Measurements from ENCODE around the gene PRSS38.

The PRSS38 gene

DNA sequence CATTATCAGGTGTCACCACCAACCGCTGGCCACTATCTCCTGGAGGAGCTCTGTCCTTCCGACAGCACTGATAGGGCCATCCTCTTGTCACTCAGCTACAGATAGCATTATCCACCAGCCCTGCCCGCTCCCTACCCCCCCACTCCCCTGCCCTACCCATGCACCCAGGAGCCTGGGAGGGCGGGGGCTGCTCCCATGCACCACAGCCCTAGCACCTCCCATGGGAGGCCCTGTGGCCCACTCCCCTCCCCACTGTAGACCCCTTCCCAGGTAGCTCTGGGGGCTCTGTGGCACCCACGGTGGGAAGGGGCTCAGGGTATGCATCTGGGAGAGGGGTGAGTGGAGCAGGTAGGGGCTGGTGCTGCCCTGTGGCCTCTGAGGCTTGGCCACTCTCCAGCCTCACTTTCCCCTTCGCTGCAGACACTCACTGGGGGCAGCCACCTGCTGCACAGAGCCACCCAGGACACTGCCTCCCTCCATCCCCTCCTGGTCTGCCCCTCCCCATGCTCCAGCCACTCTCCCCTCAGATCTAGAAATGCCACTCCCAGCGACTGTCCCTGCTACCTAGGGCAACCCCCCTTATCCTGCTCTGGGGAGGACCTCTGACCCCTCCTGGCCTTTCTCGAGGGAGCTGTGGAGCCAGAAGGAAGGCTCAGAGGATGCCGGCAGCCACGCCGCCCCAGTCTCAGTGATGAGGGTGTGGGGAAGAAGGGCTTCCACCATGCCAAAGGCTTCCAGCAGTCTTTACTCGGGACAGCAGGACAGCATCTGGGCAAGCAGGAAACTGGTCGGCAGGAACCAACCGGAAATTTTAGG, 73.8 kb downstream of the PRSS38 start:
- no peak for DNase-seq (ENCODE audit: low read depth)
- no peak for TF ChIP-seq CTCF (IDR thresholded peaks at IDR 0.05; ENCODE audit: insufficient read depth, low read depth, low read length, missing control alignments)
- H3K4me3 ChIP-seq (ENCODE audit: low read depth, low read length): no peak overlapping the region

DNA sequence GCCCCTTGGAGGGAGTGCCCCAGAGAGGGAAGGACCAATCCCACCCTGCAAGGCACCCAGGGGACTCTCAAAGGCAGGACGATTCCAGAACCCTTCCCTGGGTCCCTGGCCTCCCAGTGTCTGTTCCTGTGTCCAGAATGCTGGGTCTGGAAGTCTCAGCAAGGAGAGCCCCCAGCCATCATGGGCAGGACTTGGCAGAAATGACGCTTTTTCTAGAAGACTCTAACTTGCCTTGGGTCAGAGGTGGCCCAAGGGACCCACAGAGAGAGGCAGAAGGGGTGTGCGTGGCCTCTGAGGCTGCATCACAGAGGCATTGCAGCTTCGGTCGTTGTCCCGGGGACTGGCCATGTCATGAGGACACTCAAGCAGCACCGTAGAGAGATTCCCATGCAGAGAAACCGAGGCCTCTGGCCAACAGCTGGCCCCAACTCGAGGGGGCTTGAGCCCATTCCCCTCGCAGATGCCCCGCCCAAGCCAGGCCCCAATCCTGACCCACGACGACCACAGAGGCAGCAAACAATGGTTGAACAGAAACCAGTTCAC, 74.5 kb downstream of the PRSS38 start:
- TF ChIP-seq CTCF (IDR thresholded peaks at IDR 0.05; ENCODE audit: insufficient read depth, low read depth, low read length, missing control alignments): no peak
- H3K4me3 ChIP-seq (ENCODE audit: low read depth, low read length): no peak overlapping the region
- DNase-seq (ENCODE audit: low read depth): no peak

DNA sequence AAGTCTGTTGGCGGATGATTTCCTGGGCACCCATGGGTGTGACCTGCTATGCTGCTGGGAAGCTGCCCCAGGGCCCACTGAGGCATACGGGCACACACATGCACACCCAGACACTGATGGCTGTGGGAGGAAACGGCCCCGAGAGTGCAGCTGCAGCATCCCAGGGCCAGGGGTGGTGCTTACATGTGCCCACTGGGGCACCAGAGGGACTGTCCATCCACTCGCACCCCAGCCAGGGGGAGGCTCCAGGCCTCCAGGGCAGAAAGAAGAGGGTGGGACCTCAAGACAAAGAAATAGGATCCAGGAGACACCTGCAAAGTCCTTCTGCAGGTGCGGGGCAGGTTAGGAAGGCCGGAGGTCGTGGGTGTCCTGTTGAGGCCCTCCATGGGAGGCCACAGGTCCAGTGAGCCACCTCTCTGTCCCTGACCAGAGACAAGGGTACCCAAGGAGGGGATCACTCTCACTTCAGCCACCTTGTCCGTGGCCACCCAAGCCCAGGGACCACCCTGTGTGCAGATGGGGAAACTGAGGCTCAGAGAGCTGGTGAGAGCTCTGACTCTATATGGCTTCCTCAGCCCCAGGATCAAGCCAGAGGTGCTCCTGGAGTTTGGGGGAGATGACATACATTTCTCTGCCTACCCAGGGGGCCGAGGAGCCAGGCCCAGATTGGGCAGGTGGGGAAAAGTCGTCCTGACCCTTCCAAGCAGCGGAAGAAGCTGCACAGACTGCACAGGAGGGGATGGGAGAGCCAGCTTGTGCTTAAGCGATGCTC, 75.2 kb downstream of the PRSS38 start:
- no peak for DNase-seq (ENCODE audit: low read depth)
- no peak overlapping the region for H3K4me3 ChIP-seq (ENCODE audit: low read depth, low read length)
- no peak for TF ChIP-seq CTCF (IDR thresholded peaks at IDR 0.05; ENCODE audit: insufficient read depth, low read depth, low read length, missing control alignments)

DNA sequence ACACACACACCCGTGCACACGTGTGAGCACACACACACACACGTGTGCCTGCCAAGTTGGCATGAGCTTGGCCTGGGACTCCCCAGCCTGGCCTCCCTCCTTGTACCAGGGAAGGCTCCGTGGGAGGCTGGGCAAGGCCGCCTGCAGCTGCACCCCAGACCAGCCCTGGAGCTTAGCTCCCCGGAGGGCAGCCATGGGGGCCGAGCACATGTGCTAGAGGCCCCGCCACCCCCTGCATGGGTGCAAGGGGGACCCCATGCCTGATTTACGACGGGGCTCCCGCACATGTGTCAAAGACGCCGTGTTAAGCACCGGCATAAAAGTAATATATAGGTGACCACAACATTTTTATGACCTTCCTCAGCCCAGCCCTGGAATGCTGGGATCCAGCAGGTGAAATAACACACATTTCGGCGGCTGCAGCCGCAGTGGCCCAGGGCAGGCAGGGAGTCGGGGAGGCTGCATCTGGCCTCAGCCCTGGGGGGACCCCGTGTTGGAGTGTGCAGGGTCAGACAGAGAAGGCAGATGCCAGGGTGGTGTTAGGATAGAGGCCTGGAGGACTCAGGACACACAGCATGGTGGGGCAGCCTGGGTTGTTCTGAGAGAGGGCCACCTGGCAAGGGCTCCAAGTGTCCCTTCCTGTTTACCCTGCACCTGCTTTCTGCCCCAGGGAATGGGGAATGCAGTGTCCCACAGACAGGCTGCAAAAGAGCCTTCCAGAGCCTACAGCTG, 75.9 kb downstream of the PRSS38 start:
- TF ChIP-seq CTCF (IDR thresholded peaks at IDR 0.05; ENCODE audit: insufficient read depth, low read depth, low read length, missing control alignments): no peak
- no peak overlapping the region for H3K4me3 ChIP-seq (ENCODE audit: low read depth, low read length)
- DNase-seq (ENCODE audit: low read depth): no peak

DNA sequence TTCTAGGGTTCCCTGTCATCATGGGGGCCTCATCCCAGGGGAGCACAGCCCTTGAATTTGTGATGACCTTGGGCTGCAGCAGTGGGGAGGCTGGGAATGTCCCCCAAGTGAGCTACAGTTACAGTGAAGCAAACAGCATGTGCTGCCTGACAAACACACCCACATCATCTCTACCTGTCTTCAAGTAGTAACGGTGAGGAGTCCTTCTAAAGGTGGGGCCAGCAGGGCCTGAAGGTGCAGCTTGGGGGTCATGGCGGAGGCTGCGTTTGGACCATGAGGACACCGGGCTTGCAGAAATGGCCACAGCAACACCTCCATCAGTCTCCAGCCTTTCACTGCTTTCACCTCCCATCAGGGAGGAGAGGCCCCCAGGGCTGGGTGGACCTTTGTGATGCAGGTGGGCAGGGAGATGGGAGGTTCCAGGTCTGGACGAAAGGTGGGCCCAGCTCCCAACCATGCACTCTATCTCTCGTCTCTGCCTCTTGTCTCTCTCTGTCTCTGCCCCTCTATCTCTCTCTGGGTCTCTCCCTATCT, 76.5 kb downstream of the PRSS38 start:
- no peak for DNase-seq (ENCODE audit: low read depth)
- TF ChIP-seq CTCF (IDR thresholded peaks at IDR 0.05; ENCODE audit: insufficient read depth, low read depth, low read length, missing control alignments): no peak
- H3K4me3 ChIP-seq (ENCODE audit: low read depth, low read length): no peak overlapping the region

DNA sequence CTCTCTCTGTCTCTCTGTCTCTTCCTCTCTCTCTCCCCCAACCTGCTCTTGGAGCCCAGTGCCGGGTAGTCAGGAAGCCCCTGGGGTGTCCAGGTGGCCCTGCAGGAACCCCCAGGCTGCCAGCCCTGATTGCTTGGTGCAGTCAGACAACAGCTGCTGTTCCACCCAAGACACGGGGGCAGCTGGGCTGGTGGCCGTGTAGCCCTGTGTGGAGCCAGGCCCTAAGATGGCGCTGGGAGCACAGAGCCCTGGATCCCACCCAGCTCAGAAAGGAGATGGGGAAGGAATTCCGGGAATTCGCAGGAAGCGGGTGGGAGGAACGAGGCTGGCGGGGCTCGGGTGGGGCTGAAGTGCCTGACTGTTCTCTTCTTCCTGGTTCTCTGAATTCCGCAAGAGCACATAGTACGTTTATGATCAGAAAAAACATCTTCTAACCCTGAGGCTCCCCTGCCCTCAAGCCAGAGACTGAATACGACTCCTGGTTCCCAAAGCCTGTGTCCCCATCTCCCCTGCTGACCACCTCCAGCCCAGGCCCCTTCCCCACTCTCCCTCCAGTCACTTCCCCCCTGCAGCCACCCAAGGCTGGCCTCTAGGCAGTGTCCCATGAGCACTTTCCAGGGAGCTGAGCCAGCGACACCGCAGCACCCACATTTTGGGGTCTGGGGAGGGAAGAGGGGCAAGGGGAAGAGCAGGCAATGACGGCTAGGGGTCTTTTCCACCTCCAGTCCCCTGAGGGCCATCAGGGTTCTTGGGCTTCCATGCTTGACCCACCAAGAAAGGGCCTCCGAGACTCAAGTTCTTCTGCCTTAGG, 77.2 kb downstream of the PRSS38 start:
- no peak for DNase-seq (ENCODE audit: low read depth)
- TF ChIP-seq CTCF (IDR thresholded peaks at IDR 0.05; ENCODE audit: insufficient read depth, low read depth, low read length, missing control alignments): no peak
- H3K4me3 ChIP-seq (ENCODE audit: low read depth, low read length): no peak overlapping the region
